ENCODE data around the gene CHRM3. TPM values are rescaled to one million over a fixed set of nuclear protein-coding genes. Genes with fewer than 3 reads are reported as not detected.

Gene CHRM3
- total RNA-seq, 2 experiments from 2014 or later, result 0.36 TPM; not detected in 1

DNA sequence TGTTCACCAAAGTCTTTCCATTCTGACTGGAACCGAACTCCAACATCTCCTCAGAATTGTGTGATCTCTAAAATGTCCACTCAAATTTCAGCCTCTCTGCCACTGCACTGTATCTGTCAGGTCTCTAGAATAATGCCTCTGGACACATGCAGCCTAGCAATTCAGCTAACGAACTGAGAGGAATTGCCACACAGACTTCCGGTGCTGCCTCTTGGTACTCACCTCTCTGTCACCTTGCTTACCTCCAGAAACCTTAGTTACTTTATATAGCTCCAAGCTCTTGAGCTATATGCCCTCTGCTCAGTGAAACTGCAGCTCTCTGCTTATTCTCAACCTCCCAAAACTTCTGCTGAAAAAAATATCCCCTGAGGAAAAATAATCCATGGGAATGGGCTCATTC lies 2.7 kb upstream of the CHRM3 start:
- no peak overlapping the region for H3K4me3 Mint-ChIP-seq
- no peaks in the 10 kb centered on the region for H3K36me3 Mint-ChIP-seq
- H3K9me3 Mint-ChIP-seq, result no peaks in the 10 kb centered on the region
- no peak for DNase-seq
- peaks cover 17% of the 10 kb centered on the region for H3K4me1 Mint-ChIP-seq
- H3K27me3 Mint-ChIP-seq, result peaks cover 58% of the 10 kb centered on the region
- no peak overlapping the region for H3K27ac Mint-ChIP-seq

DNA sequence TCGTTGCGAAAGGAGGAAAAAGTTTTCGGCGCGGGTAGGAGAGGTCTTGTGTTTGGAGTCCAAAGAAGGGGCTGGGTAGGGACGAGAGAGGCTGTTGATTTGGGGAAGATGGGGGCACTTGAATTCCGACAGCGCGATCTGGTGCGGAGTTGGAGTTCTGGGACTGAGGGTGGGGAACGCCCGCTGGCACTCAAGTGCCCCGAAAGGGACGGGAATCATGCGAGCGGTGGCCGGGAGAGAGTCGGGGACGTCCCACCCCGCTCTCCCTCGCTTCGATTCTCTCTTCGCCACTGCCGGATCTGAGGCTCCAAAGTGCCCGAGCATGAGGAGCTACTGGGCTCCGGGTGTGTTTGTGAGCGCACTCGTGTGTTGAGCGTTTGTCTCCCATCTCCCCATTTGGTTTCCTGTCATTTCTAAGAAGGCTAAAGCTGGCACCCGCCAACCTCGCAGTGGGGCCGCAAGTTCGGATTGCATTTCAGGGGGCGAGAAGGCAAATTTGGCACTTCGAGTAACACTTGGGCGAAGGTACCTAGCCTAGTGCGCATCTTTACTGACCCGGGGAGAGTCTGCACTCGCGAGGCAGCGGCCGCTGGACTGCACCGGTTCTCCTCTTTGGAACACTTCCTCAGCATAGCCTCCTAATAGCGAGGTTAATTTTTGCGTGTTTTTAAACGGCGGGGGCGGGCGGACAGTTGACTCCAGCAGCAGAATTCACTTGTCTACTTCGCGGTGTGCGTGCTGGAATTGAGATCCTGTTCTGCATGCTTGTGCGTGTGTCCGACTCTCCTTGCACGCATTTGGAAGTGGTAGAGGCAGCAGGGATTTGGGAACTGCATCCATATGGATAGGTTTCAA lies 1.2 kb downstream of the CHRM3 start:
- no peaks in the 10 kb centered on the region for H3K36me3 Mint-ChIP-seq
- H3K4me1 Mint-ChIP-seq, result peaks cover 17% of the 10 kb centered on the region
- no peaks in the 10 kb centered on the region for H3K9me3 Mint-ChIP-seq
- H3K27ac Mint-ChIP-seq, result no peak overlapping the region
- peak; percentile 2 for DNase-seq
- H3K4me3 Mint-ChIP-seq, result peak overlapping the region; percentile 87
- H3K27me3 Mint-ChIP-seq, result peaks cover 72% of the 10 kb centered on the region

DNA sequence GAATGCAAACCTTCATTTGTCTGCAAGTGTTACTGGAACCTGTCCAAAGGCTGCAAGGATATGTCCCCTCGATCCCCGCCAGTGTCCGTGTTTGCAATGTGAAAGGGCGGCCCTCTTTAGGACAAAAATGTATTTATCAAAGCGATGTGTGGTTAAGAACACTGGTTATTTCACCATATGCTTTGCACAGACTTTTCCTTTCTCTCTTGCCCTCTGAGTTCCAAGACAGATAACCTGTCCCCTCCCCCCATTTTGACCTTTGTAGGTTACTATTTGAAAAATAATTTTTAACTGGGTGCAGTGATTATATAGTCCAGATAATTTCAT lies 1.8 kb downstream of the CHRM3 start:
- DNase-seq, result no peak
- Mint-ChIP-seq H3K9me3 (no peaks in the 10 kb centered on the region), H3K4me3 (peak overlapping the region; percentile 9), H3K27ac (no peak overlapping the region), H3K36me3 (no peaks in the 10 kb centered on the region), H3K4me1 (peaks cover 17% of the 10 kb centered on the region), H3K27me3 (peaks cover 71% of the 10 kb centered on the region)

DNA sequence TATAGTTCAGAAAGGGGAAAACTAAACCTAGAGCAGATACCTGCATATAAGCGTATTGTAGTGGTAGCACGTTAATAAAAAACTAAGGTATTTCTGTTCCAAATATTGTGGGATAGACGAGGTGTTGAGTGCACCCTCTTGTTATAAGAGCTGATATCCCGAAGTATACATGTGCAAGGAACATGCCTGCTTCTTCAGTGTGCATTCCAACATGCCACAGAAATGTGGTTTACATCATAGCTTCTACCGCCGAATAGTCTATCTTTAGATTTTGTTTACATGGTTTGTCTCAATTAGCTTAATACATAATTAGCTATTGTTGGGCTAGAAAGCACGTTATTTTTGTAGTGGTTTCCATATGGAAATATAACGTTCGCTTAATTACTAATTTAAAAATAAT lies 2.2 kb downstream of the CHRM3 start:
- no peak for DNase-seq
- H3K4me3 Mint-ChIP-seq, result no peak overlapping the region
- no peaks in the 10 kb centered on the region for H3K36me3 Mint-ChIP-seq
- H3K27me3 Mint-ChIP-seq, result peaks cover 71% of the 10 kb centered on the region
- no peak overlapping the region for H3K27ac Mint-ChIP-seq
- H3K9me3 Mint-ChIP-seq, result no peaks in the 10 kb centered on the region
- H3K4me1 Mint-ChIP-seq, result peaks cover 17% of the 10 kb centered on the region

DNA sequence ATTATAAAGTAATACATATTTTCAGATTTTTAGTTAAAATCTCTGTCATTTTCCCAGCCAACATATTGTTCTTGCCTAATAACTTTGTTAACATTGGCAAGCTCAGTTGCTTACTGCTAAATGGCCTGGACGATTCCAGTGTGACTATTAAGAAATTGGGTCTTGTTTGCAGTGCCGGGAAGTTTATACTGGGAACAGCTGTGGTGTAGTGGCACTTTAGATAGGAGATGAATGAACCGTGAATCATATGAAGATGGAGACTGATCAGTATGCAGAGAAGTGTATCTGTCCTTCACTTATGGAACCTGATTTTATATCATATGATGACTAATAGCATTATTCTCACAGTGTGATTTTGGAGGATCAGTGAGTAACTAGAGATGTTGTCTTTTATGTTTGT lies 3.3 kb downstream of the CHRM3 start:
- H3K4me3 Mint-ChIP-seq, result no peak overlapping the region
- H3K9me3 Mint-ChIP-seq, result no peaks in the 10 kb centered on the region
- H3K27ac Mint-ChIP-seq, result no peak overlapping the region
- no peak for DNase-seq
- H3K4me1 Mint-ChIP-seq, result peaks cover 17% of the 10 kb centered on the region
- no peaks in the 10 kb centered on the region for H3K36me3 Mint-ChIP-seq
- peaks cover 64% of the 10 kb centered on the region for H3K27me3 Mint-ChIP-seq

DNA sequence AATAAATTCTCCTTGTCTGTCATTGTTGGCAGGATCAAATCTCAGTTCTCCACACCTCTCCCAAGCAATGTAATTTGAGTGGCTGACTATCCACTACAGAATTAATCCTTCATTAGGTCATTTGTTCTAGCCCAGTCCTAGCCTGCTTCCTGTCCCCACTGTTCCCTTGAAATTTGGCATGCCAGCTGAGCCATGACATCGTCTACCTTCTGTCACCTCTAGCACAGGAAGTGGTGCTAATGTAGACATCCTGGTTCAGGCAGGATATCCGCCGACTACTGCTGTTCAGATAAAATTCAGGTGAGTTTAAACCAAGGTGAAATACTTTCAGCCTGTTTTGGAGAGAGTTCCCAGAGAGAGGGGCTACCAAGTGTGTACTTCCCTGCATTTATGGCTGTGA lies 5.9 kb downstream of the CHRM3 start:
- peaks cover 53% of the 10 kb centered on the region for H3K27me3 Mint-ChIP-seq
- peaks cover 7% of the 10 kb centered on the region for H3K4me1 Mint-ChIP-seq
- H3K27ac Mint-ChIP-seq, result no peak overlapping the region
- no peak overlapping the region for H3K4me3 Mint-ChIP-seq
- DNase-seq, result no peak
- no peaks in the 10 kb centered on the region for H3K9me3 Mint-ChIP-seq
- no peaks in the 10 kb centered on the region for H3K36me3 Mint-ChIP-seq

DNA sequence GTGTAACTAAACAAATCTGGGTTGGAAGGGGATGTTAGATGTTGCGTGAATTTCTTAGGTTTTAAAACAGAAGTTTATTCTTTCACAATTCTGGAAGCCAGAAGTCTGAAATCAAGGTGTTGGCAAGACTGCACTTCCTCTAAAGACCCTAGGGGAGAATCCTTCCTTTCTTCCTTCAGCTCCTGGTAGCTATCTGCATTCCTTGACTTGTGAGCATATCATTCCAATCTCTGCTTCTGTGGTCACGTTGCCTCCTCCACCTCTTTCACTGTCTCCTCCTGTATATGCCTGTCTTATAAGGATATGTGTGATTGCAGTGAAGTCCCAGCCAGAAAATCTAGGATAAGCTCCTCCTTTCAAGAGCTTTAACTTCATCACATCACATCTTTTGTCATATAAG lies 7.7 kb downstream of the CHRM3 start:
- Mint-ChIP-seq H3K27me3 (peaks cover 35% of the 10 kb centered on the region), H3K27ac (no peak overlapping the region), H3K4me1 (no peaks in the 10 kb centered on the region), H3K36me3 (no peaks in the 10 kb centered on the region), H3K4me3 (no peak overlapping the region), H3K9me3 (no peaks in the 10 kb centered on the region)
- DNase-seq, result no peak

DNA sequence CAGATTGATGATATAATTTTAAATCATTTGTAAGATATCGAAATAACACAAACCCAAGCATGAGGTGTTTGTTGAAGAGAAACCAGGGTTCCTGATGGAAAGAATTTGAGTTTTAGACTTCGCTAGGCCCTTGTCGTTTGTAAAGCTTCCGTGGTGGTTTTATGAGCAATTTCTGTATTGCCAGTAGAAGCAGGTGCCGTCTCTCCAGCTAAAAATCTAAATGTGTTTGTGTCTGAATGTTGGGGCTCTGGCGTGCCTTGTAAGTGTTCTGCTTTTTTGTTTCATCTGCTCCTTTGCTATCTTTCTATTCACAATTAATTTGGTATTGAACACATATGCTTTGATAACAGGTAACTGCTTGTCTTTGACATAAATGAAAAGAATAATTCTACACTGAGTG lies 27.5 kb downstream of the CHRM3 start:
- Mint-ChIP-seq H3K4me3 (no peak overlapping the region), H3K36me3 (no peaks in the 10 kb centered on the region), H3K4me1 (peaks cover 7% of the 10 kb centered on the region), H3K27me3 (no peaks in the 10 kb centered on the region), H3K27ac (no peak overlapping the region), H3K9me3 (peaks cover 4% of the 10 kb centered on the region)
- DNase-seq, result no peak

DNA sequence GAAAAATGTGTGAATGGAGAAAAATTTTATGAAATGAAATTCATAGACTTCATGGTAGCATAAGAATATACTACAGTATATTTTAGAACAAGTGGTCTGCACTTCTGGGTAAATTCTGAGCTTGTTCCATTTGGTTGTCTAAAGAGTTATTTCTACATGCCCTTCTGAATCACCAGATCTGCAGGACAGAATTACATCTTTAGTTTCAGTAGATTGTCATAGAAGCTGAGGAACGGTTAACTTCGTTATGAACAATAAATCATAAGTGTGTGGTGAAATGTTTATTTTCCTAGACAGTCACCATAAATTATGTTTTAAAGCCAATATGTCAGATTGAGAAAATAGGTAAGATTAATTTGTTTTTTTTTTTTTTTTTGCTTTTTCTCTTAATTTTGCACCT lies 30.9 kb downstream of the CHRM3 start:
- H3K9me3 Mint-ChIP-seq, result peaks cover 3% of the 10 kb centered on the region
- no peaks in the 10 kb centered on the region for H3K36me3 Mint-ChIP-seq
- no peaks in the 10 kb centered on the region for H3K27me3 Mint-ChIP-seq
- no peak for DNase-seq
- no peak overlapping the region for H3K4me3 Mint-ChIP-seq
- H3K27ac Mint-ChIP-seq, result no peak overlapping the region
- peaks cover 13% of the 10 kb centered on the region for H3K4me1 Mint-ChIP-seq

DNA sequence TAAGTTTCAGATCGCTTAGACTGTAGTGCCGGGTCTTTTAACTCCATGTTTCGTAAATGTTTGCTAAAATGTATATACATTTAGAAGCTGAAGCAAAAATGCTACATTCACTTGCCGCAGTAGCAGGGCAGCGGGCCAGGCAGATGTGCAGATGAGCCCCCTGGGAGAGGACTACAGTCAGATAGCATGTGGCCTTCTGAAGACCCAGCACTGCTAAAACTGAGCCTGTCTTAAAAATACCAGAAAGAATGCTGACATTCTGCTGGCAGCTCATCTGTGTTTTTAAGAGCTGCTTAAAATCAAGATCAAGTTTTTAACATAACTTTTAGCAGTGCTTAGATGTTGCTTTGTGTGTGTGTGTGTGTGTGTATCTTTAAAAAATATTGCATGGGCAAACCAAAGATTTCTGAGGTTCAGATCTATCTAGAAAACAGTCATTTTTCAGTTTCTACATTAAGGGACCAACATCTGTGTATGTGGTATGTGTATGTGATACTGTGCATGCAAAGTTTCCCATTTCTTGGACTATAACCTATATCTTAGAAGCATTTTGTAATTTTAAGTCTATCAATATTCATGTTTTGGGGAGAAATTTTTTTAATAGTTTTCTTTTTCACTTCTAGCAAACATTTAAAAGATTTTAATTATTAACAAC lies 31.7 kb downstream of the CHRM3 start:
- DNase-seq, result no peak

DNA sequence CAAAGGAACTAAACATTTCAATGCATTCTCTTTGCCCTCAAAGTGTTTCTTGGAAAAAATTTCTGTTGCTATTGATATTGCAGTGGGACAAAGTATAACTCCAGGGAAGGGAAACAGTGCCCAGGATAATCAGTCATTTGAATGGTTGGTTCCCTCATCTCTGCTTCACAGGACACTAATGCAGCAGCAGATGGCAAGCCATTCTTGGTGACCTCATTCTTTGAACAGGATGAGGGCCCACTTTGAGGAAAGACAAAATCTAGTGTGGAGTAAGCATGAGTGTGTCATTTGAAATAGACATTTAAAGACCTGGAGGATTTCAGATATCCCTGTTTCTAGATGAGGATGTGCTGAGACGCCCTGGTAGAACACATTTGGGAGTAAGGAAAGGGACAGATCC lies 32.3 kb downstream of the CHRM3 start:
- DNase-seq, result no peak
- Mint-ChIP-seq H3K4me3 (no peak overlapping the region), H3K27ac (no peak overlapping the region), H3K36me3 (peaks cover 2% of the 10 kb centered on the region), H3K9me3 (no peaks in the 10 kb centered on the region), H3K4me1 (peaks cover 13% of the 10 kb centered on the region), H3K27me3 (no peaks in the 10 kb centered on the region)

More for the DNA sequence above, 31.7 kb downstream of the CHRM3 start:
- peaks cover under 1% of the 10 kb centered on the region for H3K36me3 Mint-ChIP-seq
- no peaks in the 10 kb centered on the region for H3K27me3 Mint-ChIP-seq
- H3K4me1 Mint-ChIP-seq, result peaks cover 13% of the 10 kb centered on the region
- no peak overlapping the region for H3K27ac Mint-ChIP-seq
- no peak overlapping the region for H3K4me3 Mint-ChIP-seq
- no peaks in the 10 kb centered on the region for H3K9me3 Mint-ChIP-seq

DNA sequence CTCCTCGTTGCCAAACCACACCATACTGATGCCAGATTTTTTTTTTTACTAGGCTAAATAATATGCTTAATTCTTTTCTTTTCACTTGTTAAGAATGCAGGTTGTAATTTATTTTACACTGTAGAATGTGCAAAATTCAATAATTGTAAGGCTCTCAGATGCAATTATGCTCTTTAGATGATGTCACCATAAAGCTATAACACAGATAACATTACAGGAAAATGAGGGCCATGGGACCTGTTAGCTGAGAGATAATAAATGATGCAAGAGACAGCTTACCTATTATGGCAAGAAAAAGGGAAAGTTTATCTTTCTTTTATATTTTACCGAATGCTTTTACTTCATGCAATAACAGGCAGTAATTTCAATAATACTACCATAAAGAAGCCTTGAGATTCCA lies 35.4 kb downstream of the CHRM3 start:
- H3K27ac Mint-ChIP-seq, result no peak overlapping the region
- no peak for DNase-seq
- H3K36me3 Mint-ChIP-seq, result peaks cover 2% of the 10 kb centered on the region
- no peaks in the 10 kb centered on the region for H3K27me3 Mint-ChIP-seq
- no peak overlapping the region for H3K4me3 Mint-ChIP-seq
- no peaks in the 10 kb centered on the region for H3K9me3 Mint-ChIP-seq
- peaks cover 13% of the 10 kb centered on the region for H3K4me1 Mint-ChIP-seq

DNA sequence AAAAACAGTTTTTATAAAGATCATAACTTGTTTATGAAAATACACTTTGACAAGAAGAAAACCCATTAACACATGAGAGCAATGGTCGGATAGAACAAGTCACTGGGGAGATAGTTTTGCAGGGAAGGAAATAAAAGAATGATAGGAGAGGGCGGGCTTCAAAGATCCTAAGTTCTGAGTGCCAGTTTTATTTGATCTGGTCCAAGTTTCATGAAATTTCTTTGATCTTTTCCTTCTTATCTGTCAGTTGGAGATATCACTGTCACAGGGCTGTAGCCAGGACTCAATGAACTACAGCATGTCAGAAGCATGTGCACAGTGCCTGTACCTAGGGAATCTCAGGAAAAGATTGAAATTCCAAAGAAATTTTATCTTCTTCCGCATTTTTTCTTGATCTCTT lies 36.5 kb downstream of the CHRM3 start:
- peaks cover 3% of the 10 kb centered on the region for H3K36me3 Mint-ChIP-seq
- DNase-seq, result no peak
- no peak overlapping the region for H3K27ac Mint-ChIP-seq
- H3K4me1 Mint-ChIP-seq, result peaks cover 13% of the 10 kb centered on the region
- no peaks in the 10 kb centered on the region for H3K27me3 Mint-ChIP-seq
- no peaks in the 10 kb centered on the region for H3K9me3 Mint-ChIP-seq
- H3K4me3 Mint-ChIP-seq, result no peak overlapping the region

DNA sequence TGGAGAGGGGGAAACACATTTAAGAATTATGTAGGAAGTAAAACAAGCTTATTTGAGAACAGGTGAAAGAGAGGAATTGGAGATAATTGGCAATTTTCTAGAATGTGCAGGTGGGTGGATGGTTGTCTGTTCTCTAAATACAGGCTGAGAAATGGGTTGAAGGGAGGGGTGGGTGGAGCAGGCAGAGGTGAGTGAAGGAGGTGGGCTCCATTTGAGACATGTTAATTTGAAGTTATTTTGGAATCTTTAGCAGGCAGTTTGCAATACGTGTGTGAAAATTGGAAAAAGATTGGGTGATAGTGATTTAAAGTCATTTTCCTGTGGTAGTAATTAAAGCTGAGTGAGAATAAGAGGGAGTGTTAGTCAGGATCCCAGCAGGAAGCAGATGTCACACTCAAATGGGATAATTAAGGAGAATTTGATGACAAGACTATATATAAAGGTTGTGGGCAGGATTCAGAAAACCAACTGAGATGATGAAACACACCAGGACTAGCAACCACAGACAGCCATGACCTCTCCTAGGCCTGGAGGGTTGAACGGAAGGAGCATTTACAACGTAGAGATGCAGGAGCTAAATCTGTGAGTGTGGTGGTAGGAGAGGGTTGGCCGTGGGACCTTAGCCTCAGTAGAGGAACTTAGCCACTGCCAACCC lies 40.6 kb downstream of the CHRM3 start:
- H3K4me3 Mint-ChIP-seq, result no peak overlapping the region
- no peaks in the 10 kb centered on the region for H3K9me3 Mint-ChIP-seq
- no peak for DNase-seq
- H3K4me1 Mint-ChIP-seq, result no peaks in the 10 kb centered on the region
- no peaks in the 10 kb centered on the region for H3K27me3 Mint-ChIP-seq
- peaks cover 3% of the 10 kb centered on the region for H3K36me3 Mint-ChIP-seq
- H3K27ac Mint-ChIP-seq, result no peak overlapping the region

DNA sequence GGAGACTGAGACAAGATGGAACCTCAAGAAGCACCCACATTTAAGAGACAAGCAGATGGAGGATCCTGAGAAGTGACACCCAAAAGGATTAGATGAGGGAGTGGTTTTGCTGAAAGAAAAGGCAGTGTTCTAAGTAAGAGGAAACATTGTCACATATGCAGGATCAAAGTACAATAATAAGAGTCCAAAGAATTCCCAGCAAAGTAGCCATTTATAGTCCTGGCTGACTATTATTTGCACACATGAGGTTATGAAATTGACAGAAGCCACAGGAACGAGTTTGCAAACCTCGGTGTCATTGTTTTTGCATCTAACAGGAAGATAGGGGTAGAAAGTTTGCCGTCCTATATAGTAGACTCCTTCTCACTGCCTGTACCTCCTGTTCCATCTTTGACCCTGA lies 41.3 kb downstream of the CHRM3 start:
- Mint-ChIP-seq H3K4me1 (no peaks in the 10 kb centered on the region), H3K9me3 (no peaks in the 10 kb centered on the region), H3K27me3 (no peaks in the 10 kb centered on the region), H3K27ac (no peak overlapping the region), H3K36me3 (peaks cover 3% of the 10 kb centered on the region), H3K4me3 (no peak overlapping the region)
- no peak for DNase-seq
